Ishikawa (cell line): Measurements from ENCODE around the gene DBF4B.

Source experiments
- CEBPB ChIP-seq: IDR thresholded peaks from 2 replicates; pipeline ENCODE4 v1.6.1; 2012
- CREB1 ChIP-seq: IDR thresholded peaks from 2 replicates; pipeline ENCODE4 v1.6.1; 2012; ENCODE audit warnings: low read depth
- EGR1 ChIP-seq: IDR thresholded peaks from 2 replicates; pipeline ENCODE4 v1.6.1; 2012
- EP300 ChIP-seq: IDR thresholded peaks from 2 replicates; pipeline ENCODE4 v1.6.1; 2012; ENCODE audit warnings: borderline replicate concordance
- FOXM1 ChIP-seq: IDR thresholded peaks from 2 replicates; pipeline ENCODE4 v1.6.1; 2012; ENCODE audit warnings: low read depth, borderline replicate concordance
- NFIC ChIP-seq: IDR thresholded peaks from 2 replicates; pipeline ENCODE4 v1.6.1; 2012
- RAD21 ChIP-seq: IDR thresholded peaks from 2 replicates; pipeline ENCODE4 v1.6.1; 2012; ENCODE audit warnings: low read depth
- TAF1 ChIP-seq: IDR thresholded peaks from 2 replicates; pipeline ENCODE4 v1.6.1; 2012; ENCODE audit warnings: low read depth, mild to moderate bottlenecking
- TCF12 ChIP-seq: IDR thresholded peaks from 2 replicates; pipeline ENCODE4 v1.6.1; 2012; ENCODE audit warnings: low read depth
- TEAD4 ChIP-seq: IDR thresholded peaks from 2 replicates; pipeline ENCODE4 v1.6.1; 2012
- YY1 ChIP-seq: IDR thresholded peaks from 2 replicates; pipeline ENCODE4 v1.6.1; 2012; ENCODE audit warnings: low read depth
- ZBTB7A ChIP-seq: IDR thresholded peaks from 2 replicates; pipeline ENCODE4 v1.6.1; 2012; ENCODE audit warnings: low read depth
- TF ChIP-seq, protein P1 (sequence below): IDR thresholded peaks from 2 replicates; pipeline ENCODE4 v1.6.1; 2012
- TF ChIP-seq, protein P2 (sequence below): IDR thresholded peaks from 2 replicates; pipeline ENCODE4 v1.6.1; 2012; ENCODE audit warnings: low read depth, mild to moderate bottlenecking
- TF ChIP-seq, protein P3 (sequence below): IDR thresholded peaks from 2 replicates; pipeline ENCODE4 v1.6.1; 2012

Gene DBF4B

DNA sequence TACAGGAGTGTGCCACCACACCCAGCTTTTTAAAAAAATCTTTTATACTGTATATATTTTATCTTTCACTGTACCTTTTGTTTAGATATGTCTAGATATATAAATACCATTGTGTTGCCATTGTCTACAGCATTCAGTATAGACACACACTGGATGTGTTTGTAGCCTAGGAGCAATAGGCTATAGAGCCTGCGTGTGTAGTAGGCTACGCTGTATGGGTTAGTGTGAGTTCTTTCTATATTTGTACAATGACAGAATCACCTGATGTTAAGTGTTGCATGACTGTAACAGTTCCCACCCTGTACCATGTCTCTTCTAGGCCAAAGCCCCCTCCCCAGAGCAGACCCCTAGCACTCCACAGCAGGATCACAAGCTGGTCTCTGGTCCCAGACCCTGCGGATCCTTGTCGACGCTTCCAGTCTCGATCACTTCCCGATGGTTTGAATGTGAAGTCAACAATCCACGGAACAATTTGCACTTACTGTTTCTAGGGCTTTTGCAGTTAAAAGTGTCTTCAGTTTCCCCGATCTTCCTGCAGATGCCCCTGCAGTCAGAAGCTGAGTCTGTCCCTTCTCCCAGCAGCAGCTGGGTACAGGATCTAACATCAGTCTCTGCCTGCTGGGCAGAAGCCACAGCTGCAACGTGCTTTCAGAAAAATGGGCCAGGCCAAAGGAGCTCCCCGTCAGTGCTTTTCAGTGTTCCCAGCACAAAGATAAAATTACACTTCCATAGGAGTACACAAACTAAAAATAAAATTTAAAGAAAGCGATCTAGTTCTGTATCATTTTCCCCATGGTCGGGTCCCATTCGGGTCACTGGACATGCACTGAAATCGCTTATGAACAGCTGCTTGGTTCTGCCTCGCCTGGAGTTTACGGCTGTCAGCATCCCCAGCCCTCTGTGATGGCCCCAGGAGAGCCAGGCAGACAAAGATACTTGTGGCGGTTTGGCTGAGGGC is 85.7 kb downstream of the DBF4B start:
- no peak for TF ChIP-seq TAF1
- no peak for TF ChIP-seq CEBPB
- TF ChIP-seq TCF12, result no peak

GRCh38 chr17:44794851-44795413 is 86.5 kb downstream of the DBF4B start:
- TF ChIP-seq, protein P1, sequence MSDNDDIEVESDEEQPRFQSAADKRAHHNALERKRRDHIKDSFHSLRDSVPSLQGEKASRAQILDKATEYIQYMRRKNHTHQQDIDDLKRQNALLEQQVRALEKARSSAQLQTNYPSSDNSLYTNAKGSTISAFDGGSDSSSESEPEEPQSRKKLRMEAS, result no peak
- TF ChIP-seq CEBPB, result no peak

- TF ChIP-seq EGR1, result no peak
- TF ChIP-seq NFIC, result no peak
- TF ChIP-seq, protein P2, sequence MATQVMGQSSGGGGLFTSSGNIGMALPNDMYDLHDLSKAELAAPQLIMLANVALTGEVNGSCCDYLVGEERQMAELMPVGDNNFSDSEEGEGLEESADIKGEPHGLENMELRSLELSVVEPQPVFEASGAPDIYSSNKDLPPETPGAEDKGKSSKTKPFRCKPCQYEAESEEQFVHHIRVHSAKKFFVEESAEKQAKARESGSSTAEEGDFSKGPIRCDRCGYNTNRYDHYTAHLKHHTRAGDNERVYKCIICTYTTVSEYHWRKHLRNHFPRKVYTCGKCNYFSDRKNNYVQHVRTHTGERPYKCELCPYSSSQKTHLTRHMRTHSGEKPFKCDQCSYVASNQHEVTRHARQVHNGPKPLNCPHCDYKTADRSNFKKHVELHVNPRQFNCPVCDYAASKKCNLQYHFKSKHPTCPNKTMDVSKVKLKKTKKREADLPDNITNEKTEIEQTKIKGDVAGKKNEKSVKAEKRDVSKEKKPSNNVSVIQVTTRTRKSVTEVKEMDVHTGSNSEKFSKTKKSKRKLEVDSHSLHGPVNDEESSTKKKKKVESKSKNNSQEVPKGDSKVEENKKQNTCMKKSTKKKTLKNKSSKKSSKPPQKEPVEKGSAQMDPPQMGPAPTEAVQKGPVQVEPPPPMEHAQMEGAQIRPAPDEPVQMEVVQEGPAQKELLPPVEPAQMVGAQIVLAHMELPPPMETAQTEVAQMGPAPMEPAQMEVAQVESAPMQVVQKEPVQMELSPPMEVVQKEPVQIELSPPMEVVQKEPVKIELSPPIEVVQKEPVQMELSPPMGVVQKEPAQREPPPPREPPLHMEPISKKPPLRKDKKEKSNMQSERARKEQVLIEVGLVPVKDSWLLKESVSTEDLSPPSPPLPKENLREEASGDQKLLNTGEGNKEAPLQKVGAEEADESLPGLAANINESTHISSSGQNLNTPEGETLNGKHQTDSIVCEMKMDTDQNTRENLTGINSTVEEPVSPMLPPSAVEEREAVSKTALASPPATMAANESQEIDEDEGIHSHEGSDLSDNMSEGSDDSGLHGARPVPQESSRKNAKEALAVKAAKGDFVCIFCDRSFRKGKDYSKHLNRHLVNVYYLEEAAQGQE, result no peak
- TF ChIP-seq, protein P3, sequence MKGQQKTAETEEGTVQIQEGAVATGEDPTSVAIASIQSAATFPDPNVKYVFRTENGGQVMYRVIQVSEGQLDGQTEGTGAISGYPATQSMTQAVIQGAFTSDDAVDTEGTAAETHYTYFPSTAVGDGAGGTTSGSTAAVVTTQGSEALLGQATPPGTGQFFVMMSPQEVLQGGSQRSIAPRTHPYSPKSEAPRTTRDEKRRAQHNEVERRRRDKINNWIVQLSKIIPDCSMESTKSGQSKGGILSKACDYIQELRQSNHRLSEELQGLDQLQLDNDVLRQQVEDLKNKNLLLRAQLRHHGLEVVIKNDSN, result no peak
- no peak for TF ChIP-seq FOXM1
- no peak for TF ChIP-seq TEAD4
- TF ChIP-seq EP300, result no peak
- no peak for TF ChIP-seq TCF12
- no peak for TF ChIP-seq TAF1
- TF ChIP-seq, protein P1, result no peak
These were observed 87.0 kb downstream of the DBF4B start for GRCh38 chr17:44795421-44795820.

- TF ChIP-seq, protein P1, result no peak
- TF ChIP-seq TEAD4 (no peak), TCF12 (no peak), EP300 (no peak)
- TF ChIP-seq, protein P3, result no peak
These were observed 87.5 kb downstream of the DBF4B start for GRCh38 chr17:44795928-44796327.

DNA sequence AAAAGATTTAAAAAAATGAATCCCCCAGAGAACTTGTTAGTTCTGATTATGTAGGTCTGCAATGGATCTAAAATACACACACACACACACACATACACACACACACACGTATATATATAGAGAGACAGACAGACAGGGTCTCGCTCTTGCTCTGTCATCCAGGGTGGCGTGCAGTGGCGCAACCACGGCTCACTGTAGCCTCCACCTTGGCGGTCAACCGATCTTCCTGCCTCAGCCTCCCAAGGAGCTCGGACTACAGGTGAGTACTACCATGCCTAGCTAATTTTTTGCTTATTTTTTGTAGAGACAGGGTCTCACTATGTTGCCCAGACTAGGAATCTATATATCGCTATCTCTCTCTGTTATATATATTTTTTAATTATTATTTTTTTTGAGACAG is 88.3 kb downstream of the DBF4B start:
- TF ChIP-seq RAD21, result no peak
- no peak for TF ChIP-seq CEBPB
- no peak for TF ChIP-seq EP300
- TF ChIP-seq YY1, result no peak
- no peak for TF ChIP-seq TAF1
- no peak for TF ChIP-seq TCF12
- TF ChIP-seq TEAD4, result no peak
- TF ChIP-seq FOXM1, result no peak
- TF ChIP-seq CREB1, result no peak
- TF ChIP-seq, protein P2, result no peak
- TF ChIP-seq, protein P3, result no peak
- TF ChIP-seq ZBTB7A, result no peak
- TF ChIP-seq EGR1, result no peak
- TF ChIP-seq, protein P1, result no peak
- no peak for TF ChIP-seq NFIC
